Astrocyte (in vitro differentiated cells and primary cell): ENCODE results near the gene TENM4. TPM values are rescaled to one million over a fixed set of nuclear protein-coding genes. Genes with fewer than 3 reads are reported as not detected.

Experiments
- DNase-seq: peaks from one replicate; pipeline ENCODE4 v3.0.0-alpha.2; 2010; ENCODE audit warnings: low read depth
- FAIRE-seq: peaks from 2 replicates; lab custom pipeline; 2011; peaks lifted over from hg19 to GRCh38; lab: Jason Lieb, UNC
- H2AFZ ChIP-seq: 2 replicates; pipeline ENCODE4 v1.6.0; 2012; ENCODE audit warnings: low read depth, low read length, inconsistent platforms
- H3K27ac ChIP-seq: 2 replicates; pipeline ENCODE4 v1.5.1; 2011; ENCODE audit warnings: low read depth, low read length, inconsistent platforms
- H3K27me3 ChIP-seq: 2 replicates; pipeline ENCODE4 v1.6.0; 2011; ENCODE audit warnings: low read length, inconsistent platforms; ENCODE audit not compliant: insufficient read depth
- H3K36me3 ChIP-seq: 2 replicates; pipeline ENCODE4 v1.5.1; 2011; ENCODE audit warnings: low read length, inconsistent platforms; ENCODE audit not compliant: insufficient read depth
- H3K4me1 ChIP-seq: 2 replicates; pipeline ENCODE4 v1.5.1; 2011; ENCODE audit warnings: low read length, inconsistent platforms; ENCODE audit not compliant: insufficient read depth
- H3K4me2 ChIP-seq: 2 replicates; pipeline ENCODE4 v1.6.0; 2012; ENCODE audit warnings: low read length, inconsistent platforms
- H3K4me3 ChIP-seq: 2 replicates; pipeline ENCODE4 v1.5.1; 2011; ENCODE audit warnings: low read depth, mild to moderate bottlenecking, low read length, inconsistent platforms; ENCODE audit not compliant: insufficient read depth
- H3K79me2 ChIP-seq: 2 replicates; pipeline ENCODE4 v1.6.0; 2012; ENCODE audit warnings: mild to moderate bottlenecking, low read length, inconsistent platforms; ENCODE audit not compliant: insufficient read depth
- H3K9ac ChIP-seq: 2 replicates; pipeline ENCODE4 v1.6.0; 2012; ENCODE audit warnings: mild to moderate bottlenecking, low read length, inconsistent platforms
- H3K9me3 ChIP-seq: 2 replicates; pipeline ENCODE4 v1.5.1; 2012; ENCODE audit warnings: low read depth, mild to moderate bottlenecking, low read length, inconsistent platforms; ENCODE audit not compliant: insufficient read depth
- H4K20me1 ChIP-seq: 2 replicates; pipeline ENCODE4 v1.6.0; 2012; ENCODE audit warnings: low read length, inconsistent platforms; ENCODE audit not compliant: insufficient read depth
- H3K27ac Mint-ChIP-seq: one replicate; pipeline ENCODE4 v1.8.0; 2021; ENCODE audit warnings: mild to moderate bottlenecking, mixed read lengths; ENCODE audit not compliant: unreplicated experiment
- H3K27me3 Mint-ChIP-seq: one replicate; pipeline ENCODE4 v1.8.0; 2021; ENCODE audit warnings: low read depth, mixed read lengths; ENCODE audit not compliant: unreplicated experiment
- H3K36me3 Mint-ChIP-seq: one replicate; pipeline ENCODE4 v1.8.0; 2021; ENCODE audit warnings: low read depth, mixed read lengths; ENCODE audit not compliant: unreplicated experiment
- H3K4me1 Mint-ChIP-seq: one replicate; pipeline ENCODE4 v1.8.0; 2021; ENCODE audit warnings: low read depth, mixed read lengths; ENCODE audit not compliant: unreplicated experiment
- H3K4me3 Mint-ChIP-seq: one replicate; pipeline ENCODE4 v1.8.0; 2021; ENCODE audit warnings: mild to moderate bottlenecking, moderate library complexity, mixed read lengths; ENCODE audit not compliant: unreplicated experiment
- H3K9me3 Mint-ChIP-seq: one replicate; pipeline ENCODE4 v1.8.0; 2021; ENCODE audit warnings: mild to moderate bottlenecking, mixed read lengths; ENCODE audit not compliant: unreplicated experiment
- CTCF ChIP-seq: IDR thresholded peaks from 2 replicates; pipeline ENCODE4 v1.5.1; 2011; ENCODE audit warnings: low read depth, mild to moderate bottlenecking, inconsistent platforms, low read length, moderate library complexity; ENCODE audit not compliant: insufficient read depth
- EZH2 ChIP-seq: IDR thresholded peaks from 2 replicates; pipeline ENCODE4 v1.6.1; 2012; ENCODE audit warnings: mild to moderate bottlenecking, low read length, inconsistent platforms; ENCODE audit not compliant: insufficient read depth
- total RNA-seq: library from RNA; stranded (reverse); gene quantifications from 2 replicates; pipeline ENCODE4 v1.2.1, GENCODE V29; 2021

Gene TENM4
- total RNA-seq, 1 donor from 2014 or later = 7.5 TPM

GRCh38 chr11:79060081-79060953 is 380.5 kb downstream of the TENM4 start:
- Mint-ChIP-seq H3K27ac (no peak overlapping the region), H3K4me1 (no peaks in the 10 kb centered on the region), H3K9me3 (no peaks in the 10 kb centered on the region), H3K4me3 (no peak overlapping the region), H3K27me3 (peaks cover 19% of the 10 kb centered on the region), H3K36me3 (no peaks in the 10 kb centered on the region)
- Histone ChIP-seq H3K27ac (no peak overlapping the region), H3K4me2 (no peak overlapping the region), H3K79me2 (no peaks in the 10 kb centered on the region), H3K36me3 (no peaks in the 10 kb centered on the region), H3K9ac (no peak overlapping the region), H3K9me3 (no peaks in the 10 kb centered on the region), H2AFZ (no peak overlapping the region), H4K20me1 (no peaks in the 10 kb centered on the region), H3K27me3 (no peaks in the 10 kb centered on the region), H3K4me1 (peaks cover 21% of the 10 kb centered on the region), H3K4me3 (no peak overlapping the region)
- FAIRE-seq (no peak), DNase-seq (no peak)
- TF ChIP-seq EZH2 (no peak), CTCF (no peak)

- no peaks in the 10 kb centered on the region for H3K79me2 ChIP-seq
- no peak overlapping the region for H3K27ac Mint-ChIP-seq
Measured at GRCh38 chr11:79059141-79059540, 381.7 kb downstream of the TENM4 start.

More at GRCh38 chr11:79059141-79059540, 381.7 kb downstream of the TENM4 start:
- Histone ChIP-seq H3K4me3 (no peak overlapping the region), H3K27me3 (no peaks in the 10 kb centered on the region), H4K20me1 (no peaks in the 10 kb centered on the region), H3K36me3 (no peaks in the 10 kb centered on the region), H3K27ac (no peak overlapping the region), H3K4me1 (peaks cover 25% of the 10 kb centered on the region), H3K9me3 (no peaks in the 10 kb centered on the region), H3K4me2 (no peak overlapping the region), H3K9ac (no peak overlapping the region), H2AFZ (no peak overlapping the region)
- DNase-seq = no peak
- Mint-ChIP-seq H3K9me3 (no peaks in the 10 kb centered on the region), H3K27me3 (peaks cover 15% of the 10 kb centered on the region), H3K4me3 (no peak overlapping the region), H3K4me1 (no peaks in the 10 kb centered on the region), H3K36me3 (no peaks in the 10 kb centered on the region)
- TF ChIP-seq CTCF (no peak), EZH2 (no peak)
- FAIRE-seq = no peak
